Cerebellar nuclear complex (tissue), 1 donor: ENCODE results near the gene MYOZ2.

Source experiments
- DNase-seq, 2 experiments: peaks; one replicate each; lab custom pipeline; 2025; lab: John Stamatoyannopoulos, UW

MYOZ2 gene

DNA sequence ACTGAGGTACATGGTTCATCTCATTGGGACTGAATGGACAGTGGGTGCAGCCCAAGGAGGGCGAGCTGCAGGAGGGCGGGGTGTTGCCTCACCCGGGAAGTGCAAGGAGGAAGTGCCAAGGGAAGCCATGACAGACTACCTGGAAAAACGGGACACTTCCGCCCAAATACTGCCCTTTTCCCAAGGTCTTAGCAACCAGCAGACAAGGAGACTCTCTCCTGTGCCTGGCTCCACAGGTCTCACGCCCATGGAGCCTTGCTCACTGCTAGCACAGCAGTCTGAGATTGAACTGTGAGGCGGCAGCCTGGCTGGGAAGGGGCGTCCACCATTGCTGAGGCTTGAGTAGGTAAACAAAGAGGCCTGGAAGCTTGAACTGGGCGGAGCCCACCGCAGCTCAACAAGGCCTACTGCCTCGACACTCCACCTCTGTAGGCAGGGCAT, 62.2 kb downstream of the MYOZ2 start:
- no peak for DNase-seq

GRCh38 chr4:119204916-119205315, 69.3 kb downstream of the MYOZ2 start:
- DNase-seq, result no peak

DNA sequence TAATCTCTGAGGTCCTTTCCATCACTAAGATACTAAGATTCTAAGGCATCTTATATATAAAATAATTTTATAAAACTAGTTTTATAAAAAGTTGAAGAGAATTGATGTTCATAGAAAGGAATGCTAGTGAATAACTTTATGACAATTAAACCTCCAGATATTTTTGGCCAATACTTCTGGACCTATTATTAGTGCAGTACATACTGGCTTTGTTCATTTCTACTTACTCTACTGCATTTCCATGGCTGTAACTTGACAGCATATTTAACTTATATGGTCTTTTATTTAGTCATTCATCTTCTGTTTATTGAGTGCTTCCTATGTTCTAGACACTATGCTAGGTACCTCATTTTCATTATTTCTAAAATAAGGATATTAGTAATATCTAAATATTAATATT, 70.1 kb downstream of the MYOZ2 start:
- no peak for DNase-seq

DNA sequence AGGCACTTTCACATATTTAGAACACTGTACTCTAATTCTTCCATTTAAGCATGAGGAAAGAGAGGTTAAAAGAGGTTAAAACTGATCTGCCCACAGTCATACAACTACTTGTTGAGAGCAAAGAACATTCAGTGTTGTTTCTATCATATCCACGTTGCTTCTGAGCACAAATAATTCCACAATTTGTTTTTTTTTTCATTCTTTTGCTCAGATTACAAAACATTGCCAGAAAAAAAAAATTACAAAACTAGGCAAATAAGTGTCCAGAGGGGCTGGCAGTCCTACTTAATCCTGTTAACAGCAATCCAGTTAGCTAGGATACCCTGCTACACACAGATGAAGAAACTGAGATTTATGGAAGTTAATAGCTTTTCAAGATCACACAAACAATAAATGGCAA, 70.5 kb downstream of the MYOZ2 start:
- no peak for DNase-seq

DNA sequence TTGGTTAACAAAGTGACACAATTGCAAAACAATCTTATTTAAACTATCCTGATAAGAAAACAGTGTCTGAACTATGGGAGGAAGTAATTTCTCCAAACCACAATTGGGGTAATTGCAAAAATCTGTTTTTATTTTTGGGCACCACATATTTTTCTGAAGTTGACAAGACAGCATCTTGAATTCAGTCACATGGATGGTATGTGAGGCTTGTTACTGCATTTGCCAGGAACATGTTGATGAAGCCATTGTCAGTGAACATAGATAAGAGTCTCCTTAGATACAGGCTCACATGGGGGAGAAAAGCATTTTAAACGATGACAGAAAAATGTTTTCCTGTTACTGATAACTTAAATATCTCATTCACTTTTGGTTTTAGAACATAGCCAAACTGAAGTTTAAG, 71.4 kb downstream of the MYOZ2 start:
- no peak for DNase-seq

- no peak for DNase-seq
Measured at GRCh38 chr4:119209077-119209476, 73.4 kb downstream of the MYOZ2 start.

GRCh38 chr4:119209586-119209985, 74.0 kb downstream of the MYOZ2 start:
- no peak for DNase-seq

- DNase-seq, result no peak
Measured at GRCh38 chr4:119210775-119211174, 75.1 kb downstream of the MYOZ2 start.

DNA sequence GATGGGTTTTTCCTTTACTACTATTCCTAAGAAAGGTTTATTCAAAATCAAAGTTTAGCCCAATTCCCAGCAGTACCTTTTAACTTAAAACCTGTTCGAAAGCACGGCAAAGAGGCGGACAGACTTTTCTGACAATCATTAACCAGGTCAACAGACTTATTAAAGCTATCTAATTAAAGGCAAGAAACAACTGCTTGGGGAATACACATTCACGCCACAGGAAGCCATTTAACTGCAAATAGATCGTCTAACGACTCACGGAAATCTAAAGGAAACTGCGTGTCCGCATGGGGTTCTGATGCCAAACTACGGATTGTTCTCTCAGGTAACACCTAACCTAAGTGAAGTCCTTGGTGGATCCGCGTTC, 76.2 kb downstream of the MYOZ2 start:
- no peak for DNase-seq

GRCh38 chr4:119212234-119212963, 76.8 kb downstream of the MYOZ2 start, which contains the start of gene USP53:
TSS of gene USP53 (plus strand) at chr4:119212713. CDS start at chr4:119239760, 27,047 bp downstream.
- peak; percentile 84 to 91 for DNase-seq

- DNase-seq, result peak in 1 of 2 experiments; percentile 46
Measured at GRCh38 chr4:119212964-119213606, 77.5 kb downstream of the MYOZ2 start.

DNA sequence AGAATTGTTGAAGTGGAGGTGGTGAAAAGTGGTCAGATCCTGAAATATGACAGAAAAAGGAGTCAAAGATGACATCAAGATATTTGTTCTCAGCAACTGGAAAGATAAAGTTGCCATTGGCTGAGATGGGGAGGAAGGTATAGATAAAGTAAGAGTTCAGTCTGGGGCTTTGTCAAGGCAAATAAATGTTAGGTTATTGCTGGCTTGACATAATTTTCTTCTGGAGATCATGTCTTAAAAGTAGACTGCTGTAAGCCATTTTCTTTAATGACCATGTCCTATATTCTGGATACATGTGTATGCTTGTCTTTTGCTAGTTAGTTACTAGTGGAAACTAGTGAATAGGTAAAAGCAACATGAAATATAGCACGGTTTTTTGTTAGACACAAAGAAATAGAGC, 82.5 kb downstream of the MYOZ2 start:
- DNase-seq, result no peak

GRCh38 chr4:119221412-119221811, 85.8 kb downstream of the MYOZ2 start:
- no peak for DNase-seq

- no peak for DNase-seq
Measured at GRCh38 chr4:119227690-119228089, 92.1 kb downstream of the MYOZ2 start.

- no peak for DNase-seq
Measured at GRCh38 chr4:119228406-119228805, 92.8 kb downstream of the MYOZ2 start.

DNA sequence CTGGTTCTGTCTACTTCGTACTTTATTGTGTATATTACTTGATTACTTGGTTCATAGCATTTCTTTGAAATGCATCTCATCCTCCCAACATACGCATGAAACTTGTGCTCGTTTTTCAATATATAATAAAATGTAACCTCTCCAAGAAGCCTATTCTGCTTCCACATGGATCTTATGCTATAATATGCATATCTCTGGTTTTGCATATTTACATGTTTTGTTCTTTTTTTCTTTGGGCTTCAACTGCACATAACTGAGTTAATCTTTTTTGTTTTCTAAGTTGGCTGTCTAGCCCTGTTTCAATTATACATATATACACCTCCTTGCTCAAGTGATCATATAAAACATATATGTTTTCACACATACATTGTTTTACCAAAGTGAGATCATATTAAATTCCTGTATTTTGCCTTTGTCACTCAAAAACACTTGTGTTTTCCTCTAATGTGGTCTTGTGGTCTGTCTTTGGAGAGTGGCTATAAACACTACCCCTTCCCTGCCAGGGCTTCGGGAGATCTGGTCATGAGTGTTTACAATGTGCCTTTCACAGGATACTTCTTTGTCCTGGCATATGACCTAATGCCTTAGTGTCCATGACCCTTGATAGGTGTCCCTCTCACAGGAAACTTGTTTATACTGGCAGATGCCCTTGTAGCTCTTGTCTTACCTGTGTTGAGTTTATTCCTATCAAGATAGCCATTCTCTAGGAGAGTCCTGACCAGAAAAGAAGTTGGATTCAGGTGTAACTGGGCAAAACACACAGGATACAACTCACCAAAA, 94.5 kb downstream of the MYOZ2 start:
- no peak for DNase-seq

GRCh38 chr4:119231491-119231890, 95.9 kb downstream of the MYOZ2 start:
- DNase-seq, result no peak

DNA sequence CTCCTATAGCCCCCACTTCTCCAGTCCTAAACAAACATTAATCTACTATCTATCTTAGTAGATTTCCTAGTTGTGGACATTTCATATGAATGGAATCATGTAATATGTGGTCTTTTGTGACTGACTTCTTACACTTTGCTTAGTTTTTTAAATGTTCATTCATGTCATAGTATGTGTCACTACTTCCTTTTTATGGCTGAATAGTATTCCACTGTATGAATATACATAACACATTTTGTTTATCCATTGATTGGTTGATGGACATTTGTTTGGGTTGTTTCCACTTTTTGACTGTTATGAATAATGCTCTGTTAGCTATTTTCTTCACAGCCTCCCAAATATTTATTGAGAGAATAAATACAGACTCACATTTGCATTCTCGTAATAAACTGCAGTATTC, 96.7 kb downstream of the MYOZ2 start:
- DNase-seq, result no peak

DNA sequence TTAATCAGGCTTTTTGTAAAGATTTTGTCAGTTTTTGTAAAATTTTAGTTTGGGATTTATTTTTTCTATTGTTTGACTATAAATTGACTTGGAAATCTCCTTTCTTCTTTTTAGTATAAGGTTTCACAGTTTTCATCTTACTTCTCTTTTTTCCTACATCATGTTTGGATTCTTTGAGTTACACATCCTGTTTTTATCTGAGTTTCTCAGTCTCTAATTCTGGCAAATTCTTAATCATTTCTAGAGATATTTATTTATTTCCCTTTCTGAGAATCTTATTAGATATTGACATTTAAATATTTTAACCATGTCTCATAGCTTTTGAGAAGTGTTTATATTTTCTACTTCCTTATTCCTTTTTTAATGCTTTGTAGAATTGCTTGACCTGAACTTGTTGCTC, 97.6 kb downstream of the MYOZ2 start:
- no peak for DNase-seq

DNA sequence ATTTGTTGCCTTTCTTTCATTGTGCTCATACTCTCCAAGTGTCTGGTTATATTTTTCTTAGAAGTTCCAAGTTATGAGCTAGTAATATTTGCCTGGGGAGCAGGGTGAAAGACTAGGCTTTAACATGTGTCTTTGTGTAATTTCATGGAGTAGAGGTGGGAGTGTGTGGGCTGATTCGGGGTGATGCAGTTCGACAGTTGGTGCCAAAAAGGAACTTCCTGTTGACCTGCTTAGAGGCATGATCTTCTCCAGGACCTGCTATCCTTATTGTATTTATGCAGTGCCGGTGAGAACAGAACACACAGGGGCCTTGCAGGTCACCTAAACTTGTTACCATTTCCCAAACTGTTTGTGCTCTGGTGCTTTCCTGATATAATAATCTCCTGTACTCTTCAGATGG, 98.1 kb downstream of the MYOZ2 start:
- DNase-seq, result no peak

- no peak for DNase-seq
Measured at GRCh38 chr4:119237201-119237600, 101.6 kb downstream of the MYOZ2 start.
